GM21529 (cell line): Measurements from ENCODE around the gene RSPRY1.

Experiments
- ATAC-seq: cut with Tn5 transposase; IDR thresholded peaks from one replicate; pipeline ENCODE4 v1.9.1; 2021; ENCODE audit not compliant: unreplicated experiment

RSPRY1 gene

GRCh38 chr16:57152096-57153093 is 33.7 kb upstream of the RSPRY1 start:
- no peak for ATAC-seq

- ATAC-seq, result no peak
Observed at GRCh38 chr16:57153841-57154240, 32.3 kb upstream of the RSPRY1 start.

- no peak for ATAC-seq
Observed at GRCh38 chr16:57155702-57156350, 30.3 kb upstream of the RSPRY1 start.

GRCh38 chr16:57156351-57156703 is 29.8 kb upstream of the RSPRY1 start:
- no peak for ATAC-seq

- ATAC-seq, result no peak
Observed at GRCh38 chr16:57157533-57157932, 28.6 kb upstream of the RSPRY1 start.

- ATAC-seq, result no peak
Observed at GRCh38 chr16:57159447-57159846, 26.7 kb upstream of the RSPRY1 start.

- no peak for ATAC-seq
Observed at GRCh38 chr16:57163842-57164241, 22.3 kb upstream of the RSPRY1 start.

- ATAC-seq, result no peak
Observed at GRCh38 chr16:57165483-57165882, 20.6 kb upstream of the RSPRY1 start.

- no peak for ATAC-seq
Observed at GRCh38 chr16:57165938-57166337, 20.2 kb upstream of the RSPRY1 start.

- ATAC-seq, result no peak
Observed at GRCh38 chr16:57166451-57166850, 19.7 kb upstream of the RSPRY1 start.

GRCh38 chr16:57166951-57167350 is 19.2 kb upstream of the RSPRY1 start:
- ATAC-seq, result no peak

GRCh38 chr16:57167538-57167937 is 18.6 kb upstream of the RSPRY1 start:
- no peak for ATAC-seq

- ATAC-seq, result no peak
Observed at GRCh38 chr16:57167953-57168352, 18.2 kb upstream of the RSPRY1 start.

- ATAC-seq, result no peak
Observed at GRCh38 chr16:57169327-57169726, 16.8 kb upstream of the RSPRY1 start.

- ATAC-seq, result no peak
Observed at GRCh38 chr16:57172721-57173290, 13.3 kb upstream of the RSPRY1 start.

- ATAC-seq, result no peak
Observed at GRCh38 chr16:57175896-57176295, 10.2 kb upstream of the RSPRY1 start.

- ATAC-seq, result no peak
Observed at GRCh38 chr16:57178196-57178595, 7.9 kb upstream of the RSPRY1 start.

- no peak for ATAC-seq
Observed at GRCh38 chr16:57178793-57179212, 7.3 kb upstream of the RSPRY1 start.

- ATAC-seq, result no peak
Observed at GRCh38 chr16:57179215-57179828, 6.8 kb upstream of the RSPRY1 start.

- ATAC-seq, result no peak
Observed at GRCh38 chr16:57184113-57184512, 2.0 kb upstream of the RSPRY1 start.

GRCh38 chr16:57184887-57185445 is 1.2 kb upstream of the RSPRY1 start:
- no peak for ATAC-seq
